NCI-H774 (cell line): ENCODE data around the gene BACH2.
"Not testable (repeated sequence)": the region's sequence is repeated elsewhere in the genome, so short reads cannot be mapped to it uniquely, and the experiment has no call there.

ENCODE experiments used
- DNase-seq: peaks from one replicate; lab custom pipeline; 2025; lab: John Stamatoyannopoulos, UW

The BACH2 gene

GRCh38 chr6:90209527-90209926 is 87.1 kb downstream of the BACH2 start:
- no peak for DNase-seq

GRCh38 chr6:90208690-90209089 is 88.0 kb downstream of the BACH2 start:
- not testable (repeated sequence) for DNase-seq

- DNase-seq: no peak
Measured at GRCh38 chr6:90204327-90205056, 92.2 kb downstream of the BACH2 start.

- DNase-seq: no peak
Measured at GRCh38 chr6:90203672-90204071, 93.0 kb downstream of the BACH2 start.

- no peak for DNase-seq
Measured at GRCh38 chr6:90202156-90202555, 94.5 kb downstream of the BACH2 start.

GRCh38 chr6:90199900-90200299 is 96.7 kb downstream of the BACH2 start:
- no peak for DNase-seq

GRCh38 chr6:90198758-90199425 is 97.8 kb downstream of the BACH2 start:
- DNase-seq: no peak

- DNase-seq: no peak
Measured at GRCh38 chr6:90197854-90198496, 98.7 kb downstream of the BACH2 start.

- DNase-seq: no peak
Measured at GRCh38 chr6:90195094-90195829, 101.4 kb downstream of the BACH2 start.

GRCh38 chr6:90194371-90194841 is 102.2 kb downstream of the BACH2 start:
- DNase-seq: no peak

- no peak for DNase-seq
Measured at GRCh38 chr6:90193359-90193758, 103.3 kb downstream of the BACH2 start.

- DNase-seq: no peak
Measured at GRCh38 chr6:90192857-90193256, 103.8 kb downstream of the BACH2 start.

GRCh38 chr6:90190752-90191395 is 105.8 kb downstream of the BACH2 start:
- no peak for DNase-seq

GRCh38 chr6:90190131-90190530 is 106.5 kb downstream of the BACH2 start:
- DNase-seq: no peak

- DNase-seq: no peak
Measured at GRCh38 chr6:90187437-90188121, 109.1 kb downstream of the BACH2 start.

GRCh38 chr6:90186637-90187371 is 109.8 kb downstream of the BACH2 start:
- no peak for DNase-seq

- DNase-seq: no peak
Measured at GRCh38 chr6:90186026-90186425, 110.6 kb downstream of the BACH2 start.

GRCh38 chr6:90184334-90185298 is 112.0 kb downstream of the BACH2 start:
- no peak for DNase-seq

- DNase-seq: no peak
Measured at GRCh38 chr6:90183587-90184333, 112.9 kb downstream of the BACH2 start.
